NCI-H2029 (cell line): ENCODE measurements around the gene TAF12.
"Not testable (repeated sequence)": the region's sequence is repeated elsewhere in the genome, so short reads cannot be mapped to it uniquely, and the experiment has no call there.

Experiments used
- DNase-seq: peaks from one replicate; lab custom pipeline; 2025; lab: John Stamatoyannopoulos, UW

Gene TAF12

GRCh38 chr1:28644494-28644893, 1.6 kb upstream of the TAF12 start:
- DNase-seq, result no peak

GRCh38 chr1:28642056-28642846, 616 bp downstream of the TAF12 start:
- DNase-seq, result no peak

DNA sequence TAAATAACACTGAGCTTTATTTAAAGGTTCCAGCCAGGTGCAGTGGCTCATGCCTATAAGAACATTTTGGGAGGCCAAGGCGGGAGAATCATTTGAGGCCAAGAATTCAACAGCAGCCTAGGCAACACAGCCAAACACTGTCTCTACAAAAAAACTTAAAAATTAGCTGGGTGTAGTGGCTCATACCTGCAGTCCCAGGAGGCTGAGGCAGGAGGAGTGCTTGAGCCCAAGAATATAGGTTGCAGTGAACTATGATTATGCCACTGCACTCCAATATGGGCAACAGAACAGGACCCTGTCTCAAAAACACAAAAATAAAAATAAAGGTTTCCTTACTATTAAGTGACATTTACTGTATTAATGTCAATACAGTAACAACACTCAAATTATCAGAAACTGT, 2.1 kb downstream of the TAF12 start:
- no peak for DNase-seq

DNA sequence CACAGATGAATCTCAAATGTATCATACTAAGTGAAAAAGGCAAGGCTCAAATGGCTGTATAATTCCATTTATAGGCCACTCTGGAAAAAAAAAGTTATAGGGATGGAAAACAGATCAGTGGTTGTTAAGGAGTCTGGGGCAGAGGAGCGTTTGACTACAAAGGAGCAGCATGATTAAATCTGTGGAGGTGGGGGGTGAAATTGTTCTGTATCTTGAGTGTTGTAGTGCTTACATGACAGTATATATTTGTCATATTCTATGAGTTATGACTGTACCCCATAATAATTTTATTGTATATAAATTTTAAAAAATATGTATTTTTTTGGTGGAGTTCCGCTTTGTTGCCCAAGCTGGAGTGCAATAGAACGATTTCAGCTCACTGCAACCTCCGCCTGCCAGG, 10.3 kb downstream of the TAF12 start:
- no peak for DNase-seq

GRCh38 chr1:28631713-28632112, 11.2 kb downstream of the TAF12 start:
- no peak for DNase-seq

DNA sequence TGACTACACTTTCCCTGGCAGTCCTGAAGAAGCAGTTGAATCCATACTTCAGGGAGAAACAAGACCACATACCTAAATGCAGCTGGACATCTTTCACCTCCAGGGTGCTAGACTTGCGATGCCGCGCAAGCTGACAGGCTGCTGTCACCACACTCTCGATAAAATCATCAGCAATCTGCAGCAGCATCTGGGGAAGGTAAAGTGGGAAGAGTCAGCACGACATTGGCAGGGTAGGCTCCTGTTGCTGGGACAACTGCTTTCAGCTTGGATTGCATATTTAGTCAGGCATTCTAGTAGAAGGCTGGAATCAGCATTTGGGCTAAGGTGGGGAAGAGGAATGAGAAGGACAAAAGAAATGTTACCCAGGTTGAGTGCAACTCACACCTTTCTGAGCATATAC, 29.7 kb downstream of the TAF12 start:
- no peak for DNase-seq

DNA sequence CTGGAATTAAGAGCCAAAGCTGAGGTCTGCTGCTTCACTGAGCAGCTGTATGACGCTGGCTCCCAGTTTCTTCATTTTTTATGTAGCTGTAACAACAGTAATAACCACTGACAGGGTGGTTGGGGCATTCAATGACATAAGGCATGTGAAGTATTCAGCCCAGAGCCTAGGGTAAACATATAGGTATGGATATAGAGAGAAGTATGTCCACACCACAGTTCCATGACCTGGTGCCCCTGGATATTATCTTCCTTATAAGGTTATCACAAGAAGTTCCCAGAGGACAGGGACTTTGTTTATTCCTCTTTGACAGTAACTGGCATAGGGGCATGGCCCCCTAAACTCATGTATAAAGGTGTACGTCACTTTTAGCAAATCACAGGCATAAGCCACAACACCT, 36.1 kb downstream of the TAF12 start:
- DNase-seq, result no peak

GRCh38 chr1:28604962-28605361, 37.9 kb downstream of the TAF12 start:
- no peak for DNase-seq

DNA sequence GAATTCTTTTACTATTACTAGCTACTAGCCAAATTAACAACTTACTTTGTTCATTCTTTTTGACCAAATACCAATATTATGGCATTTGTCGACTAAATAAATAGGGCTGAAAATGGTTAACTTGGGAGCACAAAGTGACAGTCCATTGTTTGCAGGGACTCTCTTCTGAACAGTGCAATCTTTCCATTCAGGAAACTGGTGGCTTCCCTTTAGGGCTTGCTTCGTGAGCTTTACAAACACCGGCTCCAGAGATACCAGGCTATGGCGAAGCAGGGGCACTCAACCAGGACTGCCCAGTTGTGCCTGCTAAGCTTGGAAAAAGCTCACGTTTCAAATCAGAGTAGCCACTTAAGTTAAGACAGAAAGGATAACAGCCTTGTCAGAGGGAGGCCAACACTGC, 38.5 kb downstream of the TAF12 start:
- DNase-seq, result no peak

GRCh38 chr1:28602536-28603439, 40.1 kb downstream of the TAF12 start:
- DNase-seq, result no peak

DNA sequence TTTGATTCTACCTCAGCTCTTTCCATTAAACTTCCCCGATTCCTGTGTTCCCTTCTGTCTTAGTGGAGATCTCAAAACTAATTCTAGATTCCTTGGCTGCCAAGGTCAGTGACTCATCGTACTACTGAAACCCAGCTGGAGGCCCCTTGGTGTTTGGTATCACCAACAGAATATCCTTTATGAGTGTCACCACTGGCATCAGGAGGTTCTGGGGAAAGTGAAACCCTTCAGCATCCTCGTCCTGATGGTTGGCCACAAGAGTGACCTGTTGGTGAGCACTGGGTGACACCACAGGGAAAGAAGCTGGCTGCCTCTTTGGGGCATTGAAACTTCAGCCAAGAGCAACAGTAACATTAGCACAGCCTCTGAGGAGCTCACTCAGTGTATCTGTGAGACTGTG, 41.2 kb downstream of the TAF12 start:
- DNase-seq, result no peak

- not testable (repeated sequence) for DNase-seq
Observed at GRCh38 chr1:28596276-28596675, 46.6 kb downstream of the TAF12 start.

DNA sequence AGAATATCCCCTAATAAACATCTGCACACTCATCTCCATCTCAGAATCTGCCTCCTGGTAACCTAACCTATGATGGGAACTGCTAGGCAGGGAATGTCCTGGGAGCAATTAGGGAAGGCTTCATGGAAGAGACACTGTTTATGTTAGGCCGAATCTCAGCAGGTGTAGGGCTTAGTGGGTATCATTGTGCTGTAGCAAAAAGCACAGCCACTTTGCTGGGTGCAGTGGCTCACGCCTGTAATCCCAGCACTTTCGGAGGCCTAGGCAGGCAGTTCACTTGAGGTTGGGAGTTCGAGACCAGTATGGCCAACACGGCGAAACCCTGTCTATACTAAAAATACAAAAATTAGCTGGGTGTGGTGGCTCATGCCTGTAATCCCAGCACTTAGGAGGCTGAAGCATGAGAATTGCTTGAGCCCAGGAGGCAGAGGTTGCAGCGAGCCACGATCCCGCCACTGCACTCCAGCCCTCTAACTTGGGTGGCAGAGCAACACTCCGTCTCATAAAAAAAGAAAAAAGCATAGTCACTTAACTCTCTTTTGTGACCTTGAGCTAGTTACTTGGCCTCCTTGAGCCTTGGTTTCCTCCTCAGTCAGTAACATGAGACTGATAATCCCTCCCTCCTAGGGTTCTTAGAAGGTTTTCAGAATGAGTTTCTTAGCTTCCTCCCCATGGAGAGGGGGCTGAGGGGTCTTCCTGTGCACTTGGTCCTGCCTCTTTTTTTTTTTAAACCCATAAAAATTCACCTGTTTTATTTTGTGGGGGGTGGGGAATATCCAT, 47.3 kb downstream of the TAF12 start:
- no peak for DNase-seq

- DNase-seq, result not testable (repeated sequence)
Observed at GRCh38 chr1:28594686-28595411, 48.0 kb downstream of the TAF12 start.

GRCh38 chr1:28593988-28594356, 48.9 kb downstream of the TAF12 start:
- not testable (repeated sequence) for DNase-seq

DNA sequence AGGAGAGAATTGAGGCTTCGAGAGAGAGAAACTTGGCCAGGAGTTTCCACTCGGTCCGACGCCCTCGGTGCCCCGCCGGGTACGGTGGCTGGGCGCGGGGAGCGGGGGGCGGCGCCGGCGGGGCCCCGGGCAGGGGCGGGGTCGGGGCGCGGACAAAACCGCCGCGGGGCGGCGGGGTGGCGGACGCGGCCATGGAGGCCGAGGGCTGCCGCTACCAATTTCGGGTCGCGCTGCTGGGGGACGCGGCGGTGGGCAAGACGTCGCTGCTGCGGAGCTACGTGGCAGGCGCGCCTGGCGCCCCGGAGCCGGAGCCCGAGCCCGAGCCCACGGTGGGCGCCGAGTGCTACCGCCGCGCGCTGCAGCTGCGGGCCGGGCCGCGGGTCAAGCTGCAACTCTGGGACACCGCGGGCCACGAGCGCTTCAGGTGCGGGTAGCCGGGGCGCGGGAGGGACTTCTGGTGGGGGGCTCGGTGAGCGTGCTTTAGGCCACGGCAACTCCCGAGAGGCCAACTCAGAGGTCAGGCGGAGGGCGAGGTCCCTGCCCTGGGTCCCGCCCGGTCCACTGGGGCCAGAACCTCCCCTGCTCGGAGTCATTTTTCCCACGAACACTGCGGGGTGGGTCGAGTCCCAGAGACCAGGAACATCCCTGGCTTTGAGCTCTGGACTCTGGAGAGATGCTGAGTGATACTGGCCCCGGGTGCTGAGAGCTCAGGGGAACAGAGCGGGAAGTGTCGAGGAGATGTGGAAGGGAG, 50.4 kb downstream of the TAF12 start:
- no peak for DNase-seq

DNA sequence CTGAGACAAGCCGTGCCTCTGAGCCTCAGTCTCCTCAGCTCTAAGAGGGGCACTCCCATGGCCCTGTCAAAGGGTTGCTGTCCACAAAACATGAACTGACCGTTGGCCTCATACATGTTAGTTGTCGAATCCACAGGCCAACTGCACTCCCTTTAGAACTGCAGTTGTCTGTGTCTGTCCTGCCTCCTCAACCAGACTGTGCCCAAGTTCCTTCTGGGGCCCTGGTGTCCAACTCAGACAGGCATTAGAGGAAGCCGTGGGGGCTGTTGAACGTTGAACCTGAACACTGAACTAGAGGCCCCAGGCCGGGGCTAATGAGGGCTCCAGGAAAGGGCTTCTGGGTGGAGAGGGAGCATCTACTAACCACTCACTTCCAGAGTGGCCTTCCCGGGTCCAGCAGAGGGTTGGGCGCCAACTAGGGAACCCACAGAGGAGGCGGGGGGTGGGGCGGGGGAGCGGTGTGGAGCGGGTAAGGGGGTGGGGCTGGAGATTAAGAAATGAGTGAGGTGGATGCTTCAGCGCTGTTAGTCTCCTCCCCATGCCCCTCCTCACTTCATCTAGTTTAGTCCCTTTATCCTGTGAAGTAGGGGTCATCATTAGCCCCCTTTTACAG, 51.1 kb downstream of the TAF12 start, which contains the start of gene RAB42:
Gene RAB42 (plus strand): TSS at position 558 of the 613 bp plus-strand sequence. CDS start 247 bp downstream, outside the sequence.
- no peak for DNase-seq

DNA sequence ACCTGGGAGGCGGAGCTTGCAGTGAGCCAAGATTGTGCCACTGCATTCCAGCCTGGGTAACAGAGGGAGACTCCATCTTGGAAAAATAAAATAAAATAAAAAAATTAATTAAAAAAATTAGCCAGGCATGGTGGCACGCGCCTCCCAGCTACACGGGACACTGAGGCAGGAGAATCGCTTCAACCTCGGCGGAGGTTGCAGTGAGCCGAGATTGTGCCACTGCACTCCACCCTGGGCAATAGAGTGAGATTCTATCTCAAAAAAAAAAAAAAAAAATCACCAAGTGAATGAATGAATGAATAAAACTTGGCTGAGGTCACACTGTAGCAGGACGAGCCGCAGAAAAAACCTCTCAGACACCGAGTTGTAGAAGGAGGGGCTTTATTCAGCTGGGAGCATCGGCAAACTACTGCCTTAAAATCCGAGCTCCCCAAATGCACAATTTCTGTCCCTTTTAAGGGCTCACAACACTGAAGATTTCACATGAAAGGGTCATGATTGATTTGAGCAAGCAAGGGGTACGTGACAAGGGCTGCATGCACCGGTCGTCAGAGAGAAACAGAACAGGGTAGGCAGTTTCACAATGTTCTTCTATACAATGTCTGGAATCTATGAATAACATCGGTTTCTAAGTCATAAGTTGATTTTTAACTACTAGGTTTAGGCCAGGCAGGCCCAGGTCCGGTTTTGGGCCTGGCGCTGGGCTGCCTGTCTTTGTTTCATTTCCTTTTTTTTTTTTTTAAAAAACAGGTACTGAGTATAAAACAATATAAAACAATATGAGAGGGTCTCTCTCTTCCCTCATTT, 56.1 kb downstream of the TAF12 start:
- not testable (repeated sequence) for DNase-seq

DNA sequence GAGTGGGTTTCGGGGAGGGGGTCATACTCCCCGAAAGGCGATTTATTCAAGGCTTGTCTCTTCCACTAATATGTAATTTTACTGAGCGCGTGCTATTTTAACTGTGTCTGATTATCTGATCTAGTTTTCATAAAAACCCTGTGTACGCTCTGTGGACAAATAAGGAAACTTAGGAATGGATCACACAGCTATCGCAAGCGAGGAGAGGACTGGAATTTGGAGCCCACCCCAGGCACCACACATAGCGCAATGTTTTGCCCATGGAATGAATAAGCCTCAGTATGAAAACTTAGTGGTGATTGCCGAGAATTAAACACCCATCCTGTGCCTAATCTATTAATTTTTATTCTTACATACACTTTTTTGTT, 60.6 kb downstream of the TAF12 start:
- no peak for DNase-seq
